ENCODE data around the gene SPECC1L.
A peak's percentile ranks its signal among the peaks of the same experiment; 100 is the strongest.

Gene SPECC1L

GRCh38 chr22:24319451-24319850 lies 48.8 kb downstream of the SPECC1L start:
- DNase-seq (ENCODE audit: low read depth in 2 of 3, low spot score in 1 of 3), result no peak

GRCh38 chr22:24321999-24322398 lies 51.4 kb downstream of the SPECC1L start:
- DNase-seq (ENCODE audit: low read depth in 2 of 3, low spot score in 1 of 3), result no peak

- DNase-seq (ENCODE audit: low read depth in 2 of 3, low spot score in 1 of 3), result no peak
These were observed 51.9 kb downstream of the SPECC1L start for GRCh38 chr22:24322522-24322921.

- no peak for DNase-seq (ENCODE audit: low read depth in 2 of 3, low spot score in 1 of 3)
These were observed 52.6 kb downstream of the SPECC1L start for GRCh38 chr22:24323233-24323632.

DNA sequence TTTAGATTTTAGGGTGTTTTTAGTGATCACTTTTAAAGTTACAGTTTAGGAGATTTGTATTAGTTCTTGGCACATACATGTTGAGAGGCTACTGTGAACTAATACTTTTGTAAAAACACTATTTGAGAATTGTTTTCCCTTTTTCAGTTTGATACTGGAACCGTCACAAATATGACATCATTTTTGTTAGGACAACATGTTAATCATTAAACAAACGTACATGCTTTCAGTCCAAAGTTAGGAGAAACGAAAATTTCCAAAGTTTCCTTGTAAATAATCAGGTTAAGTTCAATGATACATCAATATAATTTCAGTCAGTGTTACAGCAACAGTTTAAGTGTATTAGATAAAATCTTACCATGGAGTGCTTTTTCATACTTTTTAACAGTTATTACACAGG lies 53.1 kb downstream of the SPECC1L start:
- no peak for DNase-seq (ENCODE audit: low read depth in 2 of 3, low spot score in 1 of 3)

GRCh38 chr22:24324137-24324536 lies 53.5 kb downstream of the SPECC1L start:
- no peak for DNase-seq (ENCODE audit: low read depth in 2 of 3, low spot score in 1 of 3)

DNA sequence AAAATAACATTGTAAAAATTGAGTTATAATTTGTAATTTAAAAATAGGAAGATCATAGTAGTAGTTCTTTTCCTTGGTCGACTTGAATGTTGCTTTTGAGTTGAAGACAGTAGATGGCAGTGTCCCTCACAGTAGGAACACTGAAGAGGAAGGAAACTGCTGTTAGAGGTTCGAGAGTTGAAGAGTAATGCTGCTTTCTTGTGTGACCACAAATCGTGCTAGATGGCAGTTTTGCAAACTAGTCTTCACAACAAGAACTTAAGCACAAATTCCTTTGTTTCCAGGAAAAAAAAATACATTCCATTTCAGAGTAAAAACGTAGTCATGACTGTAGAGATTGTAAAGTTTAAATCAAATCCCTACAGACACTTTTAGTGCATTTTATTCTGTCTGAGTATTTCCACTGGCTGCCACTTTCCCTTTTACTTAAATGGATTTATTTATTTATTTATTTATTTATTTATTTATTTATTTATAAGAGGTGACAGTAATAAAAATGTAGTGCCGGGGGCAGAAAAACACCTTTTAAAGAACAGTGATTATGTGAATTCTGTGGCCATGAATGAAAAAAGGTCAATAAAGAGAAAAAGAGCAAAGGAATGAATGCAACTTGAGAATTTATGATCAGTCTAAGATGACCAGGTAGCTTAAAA lies 54.6 kb downstream of the SPECC1L start:
- DNase-seq (ENCODE audit: low read depth in 2 of 3, low spot score in 1 of 3), result peak in 1 of 3 donors; percentile 13

DNA sequence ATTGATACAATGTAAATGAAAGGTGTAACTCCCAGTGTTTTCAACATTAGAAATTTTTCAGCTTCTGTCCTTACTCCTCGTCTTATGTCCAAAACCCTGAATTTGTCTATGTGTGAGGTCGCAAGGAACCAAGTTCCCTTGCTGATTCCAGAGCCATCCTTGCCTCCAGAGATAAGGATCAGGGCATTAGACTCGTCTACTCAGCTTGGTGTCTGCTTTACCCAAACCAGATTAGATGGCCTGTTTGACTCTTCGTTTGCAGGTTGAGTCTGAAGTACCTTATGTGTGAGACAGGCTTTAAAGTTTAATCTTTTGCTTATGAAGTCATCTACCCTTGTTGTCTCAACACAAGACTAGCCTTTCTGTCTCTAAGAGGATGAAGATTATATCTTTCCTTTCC lies 55.6 kb downstream of the SPECC1L start:
- no peak for DNase-seq (ENCODE audit: low read depth in 2 of 3, low spot score in 1 of 3)

- DNase-seq (ENCODE audit: low read depth in 2 of 3, low spot score in 1 of 3), result no peak
These were observed 57.2 kb downstream of the SPECC1L start for GRCh38 chr22:24327832-24328231.

- no peak for DNase-seq (ENCODE audit: low read depth in 2 of 3, low spot score in 1 of 3)
These were observed 58.8 kb downstream of the SPECC1L start for GRCh38 chr22:24329453-24329852.

- no peak for DNase-seq (ENCODE audit: low read depth in 2 of 3, low spot score in 1 of 3)
These were observed 60.0 kb downstream of the SPECC1L start for GRCh38 chr22:24330636-24331035.

GRCh38 chr22:24331468-24332440 lies 61.1 kb downstream of the SPECC1L start:
- no peak for DNase-seq (ENCODE audit: low read depth in 2 of 3, low spot score in 1 of 3)

- DNase-seq (ENCODE audit: low read depth in 2 of 3, low spot score in 1 of 3), result no peak
These were observed 62.7 kb downstream of the SPECC1L start for GRCh38 chr22:24333301-24333700.

DNA sequence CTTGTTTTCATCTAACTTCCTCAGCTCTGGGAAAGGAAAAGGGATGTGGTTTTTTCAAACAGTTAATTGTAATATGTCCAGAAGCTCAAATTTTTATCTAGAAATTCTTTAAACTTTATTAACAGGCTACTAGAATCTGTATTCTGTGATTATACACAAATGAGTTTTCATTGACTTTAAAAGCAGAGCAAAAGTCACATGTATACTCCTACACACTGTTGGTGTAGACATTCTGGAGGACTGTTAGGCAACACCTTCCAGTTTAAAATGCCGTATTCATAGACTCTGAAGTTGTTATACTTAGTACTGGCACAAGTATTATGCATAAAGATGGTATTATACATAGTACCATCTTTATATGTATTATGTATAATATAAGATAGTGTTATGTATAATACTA lies 64.9 kb downstream of the SPECC1L start:
- DNase-seq (ENCODE audit: low read depth in 2 of 3, low spot score in 1 of 3), result no peak

DNA sequence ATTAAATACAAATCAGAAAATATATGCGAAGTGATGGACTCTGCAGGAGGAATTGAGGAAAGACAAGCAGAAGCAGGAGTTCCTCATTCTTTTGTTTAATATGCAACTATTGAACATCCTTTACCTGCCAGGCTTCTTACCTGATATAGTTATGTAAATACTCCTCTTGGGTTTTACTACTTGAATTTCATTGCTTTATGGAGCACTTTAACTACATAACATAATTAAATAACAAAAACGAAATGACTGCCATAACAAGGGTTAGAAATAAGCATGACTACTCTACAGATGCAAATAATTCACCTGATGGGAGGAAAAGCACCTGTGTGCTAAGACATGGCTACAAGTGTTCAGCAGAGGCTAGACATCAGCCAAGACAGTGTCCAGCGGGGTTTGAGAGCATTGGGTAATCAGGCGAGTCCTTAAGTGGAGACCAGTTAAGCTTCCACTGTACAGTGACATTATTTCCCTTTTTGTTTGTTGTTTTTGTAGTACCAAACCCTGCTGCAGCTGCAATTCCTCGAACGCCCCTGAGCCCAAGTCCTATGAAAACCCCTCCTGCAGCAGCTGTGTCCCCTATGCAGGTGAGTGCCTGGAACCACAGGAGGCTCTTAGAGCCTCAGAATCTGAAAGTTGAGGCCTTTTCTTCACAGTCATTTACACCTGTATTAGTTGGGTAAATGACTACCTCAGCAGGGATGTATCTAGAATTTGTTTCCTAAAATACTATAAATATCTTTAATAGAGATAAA lies 67.4 kb downstream of the SPECC1L start:
- no peak for DNase-seq (ENCODE audit: low read depth in 2 of 3, low spot score in 1 of 3)

DNA sequence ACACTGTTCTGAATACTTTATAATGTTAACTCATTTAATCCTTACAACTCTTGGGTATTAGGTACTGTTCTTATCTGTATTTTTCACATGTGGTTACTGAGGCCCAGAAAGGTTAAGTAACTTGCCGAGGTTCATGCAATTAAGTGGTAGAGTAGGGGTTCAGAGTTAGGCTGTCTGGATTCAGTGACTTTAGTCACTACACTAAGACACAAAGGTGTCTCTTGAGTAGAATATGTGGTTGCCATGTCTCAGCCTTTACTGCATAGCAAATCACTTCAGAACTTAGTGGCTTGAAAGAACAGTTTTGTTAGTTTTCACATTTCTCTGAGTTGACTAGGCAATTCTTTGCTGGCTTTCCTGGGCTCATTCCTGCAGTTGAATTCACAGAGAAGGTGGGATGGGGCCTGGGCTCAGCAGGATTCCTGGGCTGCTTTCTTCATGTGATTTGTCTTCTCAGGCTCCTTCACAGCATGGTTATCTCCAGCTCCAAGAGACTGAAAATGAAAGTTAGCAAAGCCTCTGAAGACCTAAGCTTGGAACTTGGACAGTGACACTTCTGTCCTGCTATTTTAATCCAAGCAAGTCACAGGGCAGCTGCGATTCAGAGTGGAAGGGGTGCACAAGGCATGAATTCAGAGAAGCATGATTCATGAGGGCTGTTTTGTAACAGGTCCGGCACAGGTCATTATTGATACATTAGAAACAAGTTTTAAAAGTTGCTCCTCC lies 68.3 kb downstream of the SPECC1L start:
- no peak for DNase-seq (ENCODE audit: low read depth in 2 of 3, low spot score in 1 of 3)

DNA sequence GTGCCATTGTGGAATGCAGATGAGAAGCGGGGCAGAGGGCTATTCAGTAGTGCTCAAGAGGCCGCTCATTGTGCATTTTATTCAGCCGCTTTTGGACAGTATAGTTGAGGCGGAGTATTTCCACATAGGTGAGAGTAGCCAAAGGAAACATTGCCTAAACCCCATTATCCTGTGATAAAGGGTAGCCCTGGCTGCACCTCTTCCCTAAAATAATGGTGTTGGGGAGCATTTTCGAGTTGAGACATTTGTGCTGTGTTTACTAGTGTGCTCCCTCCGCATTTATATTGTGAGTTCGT lies 68.8 kb downstream of the SPECC1L start:
- no peak for DNase-seq (ENCODE audit: low read depth in 2 of 3, low spot score in 1 of 3)

- DNase-seq (ENCODE audit: low read depth in 2 of 3, low spot score in 1 of 3), result no peak
These were observed 71.0 kb downstream of the SPECC1L start for GRCh38 chr22:24341627-24342026.

DNA sequence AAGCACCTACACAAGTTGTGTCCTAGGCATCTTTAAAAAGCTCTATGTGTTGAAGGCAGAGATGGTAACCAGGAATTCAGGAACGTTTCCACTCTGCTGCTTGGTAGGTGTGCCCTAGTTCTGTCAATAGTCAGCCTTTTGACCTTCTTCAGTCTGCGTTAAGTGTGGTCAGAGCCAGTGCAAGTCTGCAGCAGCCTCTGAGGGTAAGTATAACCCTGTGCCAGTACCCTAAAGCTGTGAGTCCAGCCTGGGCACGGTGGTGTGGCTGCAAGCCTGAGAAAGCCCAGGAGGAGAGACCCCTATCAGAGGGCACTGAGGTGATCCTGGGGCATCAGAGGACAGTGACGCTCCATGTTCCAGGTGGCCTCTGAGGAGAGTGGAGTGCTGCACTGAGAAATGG lies 80.0 kb downstream of the SPECC1L start:
- no peak for DNase-seq (ENCODE audit: low read depth in 2 of 3, low spot score in 1 of 3)

DNA sequence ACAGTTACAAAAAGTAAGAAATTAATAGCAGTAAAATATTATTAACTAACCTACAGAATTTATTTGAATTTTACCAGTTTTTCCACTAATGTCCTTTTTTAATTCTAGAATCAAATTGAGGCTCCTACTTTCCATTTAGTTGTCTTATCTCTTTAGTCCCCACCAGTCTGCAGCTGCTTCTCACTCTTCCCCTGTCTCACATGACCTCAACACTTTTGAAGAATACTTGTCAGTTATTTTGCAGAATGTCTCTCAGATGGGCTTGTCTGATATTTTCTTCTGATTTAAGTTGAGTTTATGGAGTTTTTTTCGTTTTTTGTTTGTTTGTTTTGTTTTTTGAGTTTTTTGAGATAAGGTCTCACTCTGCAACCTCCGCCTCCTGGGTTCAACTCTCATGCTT lies 82.5 kb downstream of the SPECC1L start:
- no peak for DNase-seq (ENCODE audit: low read depth in 2 of 3, low spot score in 1 of 3)

DNA sequence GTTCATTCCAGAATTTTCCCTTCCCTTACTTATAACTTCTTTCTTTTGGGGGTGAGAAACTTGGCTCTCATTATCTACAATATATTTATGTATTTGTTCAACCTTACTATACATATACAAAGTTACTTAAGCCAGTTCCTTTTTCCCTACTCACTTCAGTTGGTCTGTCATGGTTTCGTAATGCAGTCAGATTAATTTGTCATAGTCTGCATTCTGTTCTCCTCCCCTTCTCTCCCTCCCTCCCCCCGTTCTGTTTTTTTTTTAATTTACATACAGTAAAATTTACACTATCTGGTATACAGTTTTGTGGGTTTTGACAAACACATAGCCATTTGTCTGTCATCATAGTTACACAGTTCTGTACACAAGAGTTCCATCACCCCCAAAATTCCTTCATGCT lies 84.9 kb downstream of the SPECC1L start:
- no peak for DNase-seq (ENCODE audit: low read depth in 2 of 3, low spot score in 1 of 3)
